Measurements from ENCODE around the gene RANBP3. TPM values are rescaled to one million over a fixed set of nuclear protein-coding genes. Genes with fewer than 3 reads are reported as not detected.

Gene RANBP3
- total RNA-seq, 1 experiment from 2014 or later, result 62.4 TPM

DNA sequence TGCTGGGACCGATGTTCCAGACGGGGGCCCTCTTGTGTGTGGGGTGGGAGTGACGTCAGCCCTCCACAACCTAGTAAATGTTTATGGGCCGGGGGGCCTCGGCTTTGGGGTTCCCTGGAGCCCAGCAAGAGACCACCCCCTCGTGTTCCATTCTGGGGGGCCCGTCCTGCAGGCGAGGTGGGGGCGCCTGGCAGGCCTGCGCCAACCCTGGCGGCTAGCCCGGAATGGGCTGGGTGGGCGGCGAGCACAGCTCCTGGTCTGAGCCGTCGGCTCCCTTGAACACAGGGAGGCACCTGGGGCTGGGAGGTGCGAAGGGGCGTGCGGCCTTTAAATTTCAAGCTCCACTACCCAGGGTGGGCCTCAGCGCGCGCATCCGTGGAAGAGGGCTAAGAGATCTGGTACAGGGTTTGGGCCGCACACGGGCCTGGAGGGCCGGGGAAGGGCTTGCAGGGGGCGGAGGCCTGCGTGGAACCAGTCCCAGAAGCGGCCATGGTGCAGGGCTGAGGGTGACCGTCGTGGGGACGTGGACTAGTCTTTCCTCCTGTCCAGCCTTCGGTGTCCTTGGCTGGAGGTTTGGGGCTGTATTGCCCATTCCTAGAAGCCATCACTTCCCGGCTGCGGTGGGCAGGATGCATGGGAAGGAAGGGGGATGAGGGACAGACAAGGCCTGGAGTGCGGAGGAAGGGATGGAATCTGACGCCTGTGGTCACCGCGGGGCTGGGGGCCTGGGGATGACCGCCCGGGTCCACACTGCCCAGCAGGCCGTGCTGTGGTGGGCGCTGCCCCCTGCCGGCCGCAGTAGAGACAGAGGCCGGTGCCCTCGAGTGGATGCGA, 85.8 kb downstream of the RANBP3 start:
- DNase-seq (ENCODE audit: low read depth, low spot score), result no peak
- no TSS peak for BruUV-seq (replicated peaks)
- H4K20me1 ChIP-seq (ENCODE audit: insufficient read depth), result no peaks in the 10 kb centered on the region
- peaks cover 0 to 3% of the 10 kb centered on the region in 2 experiments; a peak in 1 of 4 replicates for H3K4me1 ChIP-seq (ENCODE audit: control insufficient read depth in 1 of 2, insufficient read depth in 2 of 2, low read length in 2 of 2)
- TF ChIP-seq CBX3 (IDR thresholded peaks at IDR 0.05; ENCODE audit: low read depth), result no peak
- TF ChIP-seq RAD21 (IDR thresholded peaks at IDR 0.05; ENCODE audit: low read depth), result peak; percentile 86
- TF ChIP-seq EZH2phosphoT487 (IDR thresholded peaks at IDR 0.05; ENCODE audit: borderline replicate concordance), result no peak
- peak; percentile 71 for TF ChIP-seq POLR2AphosphoS5 (IDR thresholded peaks at IDR 0.05; ENCODE audit: low read depth, low read length)
- TF ChIP-seq, protein P1, sequence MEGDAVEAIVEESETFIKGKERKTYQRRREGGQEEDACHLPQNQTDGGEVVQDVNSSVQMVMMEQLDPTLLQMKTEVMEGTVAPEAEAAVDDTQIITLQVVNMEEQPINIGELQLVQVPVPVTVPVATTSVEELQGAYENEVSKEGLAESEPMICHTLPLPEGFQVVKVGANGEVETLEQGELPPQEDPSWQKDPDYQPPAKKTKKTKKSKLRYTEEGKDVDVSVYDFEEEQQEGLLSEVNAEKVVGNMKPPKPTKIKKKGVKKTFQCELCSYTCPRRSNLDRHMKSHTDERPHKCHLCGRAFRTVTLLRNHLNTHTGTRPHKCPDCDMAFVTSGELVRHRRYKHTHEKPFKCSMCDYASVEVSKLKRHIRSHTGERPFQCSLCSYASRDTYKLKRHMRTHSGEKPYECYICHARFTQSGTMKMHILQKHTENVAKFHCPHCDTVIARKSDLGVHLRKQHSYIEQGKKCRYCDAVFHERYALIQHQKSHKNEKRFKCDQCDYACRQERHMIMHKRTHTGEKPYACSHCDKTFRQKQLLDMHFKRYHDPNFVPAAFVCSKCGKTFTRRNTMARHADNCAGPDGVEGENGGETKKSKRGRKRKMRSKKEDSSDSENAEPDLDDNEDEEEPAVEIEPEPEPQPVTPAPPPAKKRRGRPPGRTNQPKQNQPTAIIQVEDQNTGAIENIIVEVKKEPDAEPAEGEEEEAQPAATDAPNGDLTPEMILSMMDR (IDR thresholded peaks at IDR 0.05 in 2 of 3, conservative IDR thresholded peaks at IDR 0.05 in 1 of 3; ENCODE audit: borderline replicate concordance in 1 of 3, insufficient read depth in 1 of 3, low read depth in 2 of 3, low read length in 2 of 3), result peak; percentile 77 to 84 (median 83)
- TF ChIP-seq ELF1 (IDR thresholded peaks at IDR 0.05; ENCODE audit: borderline replicate concordance, low read depth), result no peak
- 0 out of 2 replicates have a peak, but pooled peaks have one; percentile 19 for TF ChIP-seq SIN3A (IDR thresholded peaks at IDR 0.05; ENCODE audit: low read depth)
- TF ChIP-seq YY1 (IDR thresholded peaks at IDR 0.05; ENCODE audit: extremely low read depth, insufficient replicate concordance, low read depth, low read length), result no peak
- no peak for TF ChIP-seq TCF7L2 (IDR thresholded peaks at IDR 0.05; ENCODE audit: borderline replicate concordance, extremely low read depth, insufficient read depth, insufficient read length)
- no peak for TF ChIP-seq JUND (IDR thresholded peaks at IDR 0.05)
- H3K9ac ChIP-seq (ENCODE audit: low read length), result no peak overlapping the region
- ChIA-PET RAD21 (ENCODE audit: low non-redundant PET in 1 of 2, low total read pairs in 2 of 2, uncharacterized antibody in 2 of 2, unreplicated experiment in 2 of 2) (no interaction called here), POLR2A (interaction anchor here (1.2 to 1.4 kb wide), 2 partner anchors 64 kb away, joined by 3 read pairs; no protein-coding TSS in a partner anchor), CTCF (interaction anchor here (1.6 to 3.7 kb wide), 2 partner anchors 86 to 88 kb away, joined by 3 to 48 read pairs; partner anchors contain the start of gene NRTN)
- no peak overlapping the region for H3K27ac ChIP-seq (ENCODE audit: low read depth, low read length)
- no peaks in the 10 kb centered on the region for H3K27me3 ChIP-seq (ENCODE audit: insufficient read depth, low read length)
- intact Hi-C loops (cut with micrococcal nuclease), result loop anchor here (1.0 to 2.0 kb wide), 2 partner anchors 63 to 88 kb away; no protein-coding TSS in a partner anchor
- no peaks in the 10 kb centered on the region for H3K9me2 ChIP-seq (ENCODE audit: insufficient read depth)
- peaks cover 3% of the 10 kb centered on the region; the same call in 1 of the 2 replicates for H3K79me2 ChIP-seq (ENCODE audit: insufficient read depth, low read length)
- H3K36me3 ChIP-seq (ENCODE audit: control insufficient read depth in 1 of 2, insufficient read depth in 2 of 2, low read length in 2 of 2), result 0 out of 4 replicates have a peak, but pooled peaks cover 0 to 7% of the 10 kb centered on the region in 2 experiments
- no peak overlapping the region for H2AFZ ChIP-seq (ENCODE audit: low read depth, low read length, poor library complexity, severe bottlenecking)
- H3K4me3 ChIP-seq (replicated peaks in 1 of 2; ENCODE audit: low read depth in 1 of 2, low read length in 2 of 2), result no peak overlapping the region
- no peak overlapping the region for H3K4me2 ChIP-seq (ENCODE audit: low read length)
- peak; percentile 80 for ATAC-seq
- no peaks in the 10 kb centered on the region for H3K9me3 ChIP-seq (ENCODE audit: control insufficient read depth in 1 of 2, insufficient read depth in 1 of 2, low read depth in 1 of 2, low read length in 2 of 2)

Measured in HCT116 (cell line).